ENCODE measurements around the gene MTHFD1L.
"Not testable (repeated sequence)": the region's sequence is repeated elsewhere in the genome, so short reads cannot be mapped to it uniquely, and the experiment has no call there.

Gene MTHFD1L

DNA sequence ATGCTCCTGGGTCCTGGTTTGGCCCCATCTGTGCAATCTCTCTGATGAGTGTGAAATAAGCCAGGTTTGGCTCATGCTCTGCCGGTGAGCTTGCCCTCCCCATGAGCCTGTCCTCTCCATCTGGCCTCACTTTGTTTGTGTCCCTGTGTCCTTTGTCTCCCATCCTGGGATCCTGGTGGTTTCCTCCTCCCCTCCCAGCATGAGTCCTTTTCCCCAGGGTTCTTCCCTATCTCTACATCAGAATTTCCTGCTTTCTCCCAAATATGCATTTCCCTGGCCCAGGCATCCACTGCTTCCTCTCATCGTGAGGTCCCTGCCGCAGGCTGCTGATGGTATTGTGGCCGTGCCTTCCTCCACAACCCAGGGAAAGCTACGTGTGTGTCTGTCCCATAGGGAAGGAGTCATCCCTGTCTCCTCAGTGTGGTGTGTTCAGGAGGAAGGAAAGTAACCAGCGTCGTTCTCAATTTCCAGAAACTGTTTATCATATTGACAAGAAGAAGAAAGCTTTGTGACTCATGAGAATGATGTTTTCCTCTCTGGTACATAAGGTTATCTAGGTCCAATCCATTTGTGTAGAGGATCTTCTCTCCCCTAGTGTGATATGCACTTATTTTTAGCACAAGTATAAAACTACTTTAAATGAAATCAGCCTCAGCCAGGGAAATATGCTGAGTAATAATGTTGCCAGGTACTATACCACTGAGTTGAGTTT is 180.2 kb downstream of the MTHFD1L start:
- not testable (repeated sequence) for DNase-seq

DNA sequence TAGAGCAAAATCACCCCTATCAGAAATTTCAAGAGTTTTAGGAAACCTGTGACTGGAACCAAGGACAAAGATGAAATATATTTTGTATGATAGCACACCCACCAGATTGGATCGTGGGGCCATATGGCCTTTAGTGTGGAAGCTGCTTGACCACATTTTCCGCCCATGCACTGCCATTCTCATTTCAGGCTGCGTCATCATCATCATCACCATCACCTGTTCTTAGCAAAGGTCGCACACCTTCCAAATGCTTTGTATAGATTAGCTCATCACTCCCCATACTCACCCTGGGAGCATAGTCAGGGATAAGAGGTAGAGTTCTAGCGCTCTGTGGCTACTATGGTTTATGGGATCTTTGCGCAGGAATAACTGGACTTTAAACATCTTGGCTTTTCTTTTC is 185.7 kb downstream of the MTHFD1L start:
- DNase-seq: no peak

DNA sequence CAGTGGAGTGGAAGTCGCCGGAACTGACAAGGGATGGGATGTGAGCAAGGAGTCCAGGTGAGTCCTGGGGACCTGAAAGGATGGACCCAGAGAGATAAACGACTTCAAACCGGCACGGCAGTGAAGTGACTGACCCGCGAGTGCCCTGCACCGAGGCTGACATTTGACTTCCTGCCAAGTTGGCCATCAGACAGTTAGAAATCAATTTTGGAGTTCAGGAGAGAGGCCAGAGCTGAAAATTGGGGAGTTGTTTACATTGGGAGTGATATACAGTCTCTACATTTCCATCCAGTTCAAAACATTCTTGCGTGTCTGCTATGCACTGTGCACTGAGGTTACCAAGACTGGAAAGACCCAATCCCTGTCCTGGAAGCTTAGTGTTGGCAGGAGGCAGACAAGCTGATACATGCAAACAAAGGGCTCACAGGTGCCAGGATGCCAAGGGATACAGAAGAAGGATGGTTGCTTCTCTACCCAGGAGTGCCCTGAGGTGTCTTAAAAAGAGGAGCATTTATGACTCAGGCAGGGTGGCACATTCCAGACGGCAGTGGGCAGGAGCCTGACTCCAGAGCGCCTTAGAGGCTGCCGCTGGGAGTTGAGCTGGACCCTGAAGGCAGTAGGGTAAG is 186.6 kb downstream of the MTHFD1L start:
- no peak for DNase-seq

DNA sequence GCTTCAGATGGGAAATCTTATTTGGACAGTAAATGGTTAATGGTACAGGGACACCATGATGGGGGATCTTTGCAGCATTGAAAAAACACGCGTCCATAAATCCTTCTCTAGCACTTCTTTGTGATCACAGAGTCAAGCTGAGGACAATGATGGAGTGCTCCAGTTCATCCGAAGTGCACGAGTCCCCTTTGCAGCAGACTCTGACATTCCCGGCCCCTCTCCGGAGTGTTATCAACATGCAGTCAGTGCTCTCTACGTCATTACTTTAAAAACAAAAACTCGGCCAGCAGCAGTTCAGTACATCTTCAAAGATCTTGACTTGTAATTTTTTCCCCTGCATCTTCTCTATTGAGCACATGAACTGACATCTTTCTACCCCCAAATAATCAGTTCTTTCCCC is 188.8 kb downstream of the MTHFD1L start:
- no peak for DNase-seq

DNA sequence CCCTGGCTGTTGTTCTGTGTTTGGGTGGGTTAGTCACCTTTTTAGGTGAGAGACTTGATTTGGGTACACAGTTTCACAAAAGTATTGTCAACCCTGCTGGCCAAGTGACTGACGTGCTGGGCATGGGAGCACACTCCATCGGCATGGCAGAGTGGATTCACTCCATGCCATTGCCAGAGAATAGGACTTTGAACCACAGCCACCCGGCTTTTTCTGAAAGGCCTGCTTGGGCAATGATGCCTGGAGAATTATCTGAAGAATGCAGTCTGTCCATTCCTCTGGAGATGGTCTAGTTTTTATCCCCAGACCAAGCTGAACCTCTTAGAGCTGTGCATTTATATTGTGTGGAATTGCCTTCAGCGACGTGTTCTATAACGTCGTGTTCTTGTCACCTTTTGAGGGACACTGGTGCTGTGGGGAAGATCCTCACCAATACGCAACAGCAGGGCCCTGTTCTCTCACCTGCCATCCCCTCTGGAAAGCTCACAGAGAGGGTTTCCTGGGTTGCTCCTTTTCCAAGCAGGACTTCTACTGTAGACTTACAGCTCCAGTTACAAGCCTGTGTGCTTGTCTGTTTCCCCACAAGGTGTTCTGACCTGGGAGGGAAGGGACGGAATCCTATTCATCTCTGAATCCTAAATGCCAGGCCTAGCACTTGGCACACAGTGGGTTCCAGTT is 190.9 kb downstream of the MTHFD1L start:
- DNase-seq: no peak

DNA sequence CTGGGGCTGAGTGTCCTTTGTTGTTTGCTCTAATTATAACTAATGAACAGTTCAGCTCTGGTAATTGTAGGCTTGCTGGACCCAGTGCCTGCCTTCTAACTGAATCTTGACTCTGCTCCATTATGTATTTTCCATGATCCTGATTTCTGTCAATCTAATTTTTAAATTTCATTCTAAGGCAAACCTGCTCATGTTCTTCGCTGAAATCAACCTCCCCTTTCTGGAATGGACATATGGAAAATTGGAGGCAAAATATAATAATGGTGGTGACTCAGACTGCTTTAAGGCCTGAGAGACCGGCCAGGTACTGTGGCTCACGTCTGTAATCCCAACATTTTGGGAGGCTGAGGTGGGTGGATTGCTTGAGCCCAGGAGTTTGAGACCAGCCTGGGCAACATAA is 191.6 kb downstream of the MTHFD1L start:
- DNase-seq: no peak

DNA sequence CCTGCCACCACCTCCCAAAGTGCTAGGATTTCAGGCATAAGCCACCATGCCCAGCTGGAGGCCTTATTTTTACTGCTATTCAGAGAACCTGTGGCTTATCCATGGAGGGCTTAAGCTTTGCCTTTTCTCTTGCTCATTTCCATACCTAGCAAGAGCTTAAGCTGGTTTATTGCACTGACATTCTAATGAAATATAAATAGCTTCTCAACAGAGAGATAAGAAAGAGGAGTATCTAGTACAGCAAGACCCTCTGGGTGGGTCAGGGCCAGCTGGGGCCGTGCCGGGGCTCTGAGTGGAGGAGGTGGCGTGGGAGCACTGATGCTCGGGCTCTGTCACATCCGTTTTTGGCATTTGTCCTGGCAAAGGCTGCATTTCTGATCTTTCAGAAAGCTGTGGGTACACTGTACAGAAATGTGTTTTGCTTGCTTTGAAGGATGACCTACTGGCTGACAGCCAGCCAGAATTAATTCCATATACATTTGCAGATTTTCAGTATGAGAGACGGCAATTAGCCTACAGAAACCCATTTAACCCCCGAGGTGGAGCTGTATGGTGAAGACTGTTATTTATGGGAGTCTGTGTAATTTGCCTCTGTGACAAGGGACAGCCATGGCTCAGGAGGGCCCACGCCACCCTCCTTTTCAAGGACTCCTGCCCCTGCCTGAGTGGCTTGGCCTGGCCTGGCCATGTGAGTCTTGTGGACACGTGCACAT is 192.7 kb downstream of the MTHFD1L start:
- DNase-seq: no peak

DNA sequence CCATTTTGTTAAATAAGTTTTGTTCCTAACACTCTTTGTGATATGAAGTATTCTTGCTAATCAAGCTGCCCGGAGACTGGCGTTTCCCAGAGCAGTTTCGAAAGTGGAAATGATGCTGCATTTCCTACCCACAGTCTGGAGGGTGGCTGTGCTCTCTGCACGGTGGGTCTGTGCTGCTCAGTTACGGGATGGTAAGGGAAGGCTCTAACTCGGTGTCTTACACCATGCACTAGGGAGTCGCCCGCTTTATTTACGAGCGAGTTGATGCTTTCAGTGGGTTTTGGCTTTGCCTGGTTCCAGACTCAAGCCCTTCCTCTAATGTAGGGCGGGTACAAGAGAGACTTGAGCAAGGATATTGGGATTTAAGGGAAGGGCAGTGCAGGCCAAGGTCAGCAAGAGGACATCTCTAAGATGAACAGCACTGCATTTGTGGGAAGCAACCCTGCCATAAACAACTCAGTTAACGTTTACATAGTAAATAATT is 194.2 kb downstream of the MTHFD1L start:
- no peak for DNase-seq

DNA sequence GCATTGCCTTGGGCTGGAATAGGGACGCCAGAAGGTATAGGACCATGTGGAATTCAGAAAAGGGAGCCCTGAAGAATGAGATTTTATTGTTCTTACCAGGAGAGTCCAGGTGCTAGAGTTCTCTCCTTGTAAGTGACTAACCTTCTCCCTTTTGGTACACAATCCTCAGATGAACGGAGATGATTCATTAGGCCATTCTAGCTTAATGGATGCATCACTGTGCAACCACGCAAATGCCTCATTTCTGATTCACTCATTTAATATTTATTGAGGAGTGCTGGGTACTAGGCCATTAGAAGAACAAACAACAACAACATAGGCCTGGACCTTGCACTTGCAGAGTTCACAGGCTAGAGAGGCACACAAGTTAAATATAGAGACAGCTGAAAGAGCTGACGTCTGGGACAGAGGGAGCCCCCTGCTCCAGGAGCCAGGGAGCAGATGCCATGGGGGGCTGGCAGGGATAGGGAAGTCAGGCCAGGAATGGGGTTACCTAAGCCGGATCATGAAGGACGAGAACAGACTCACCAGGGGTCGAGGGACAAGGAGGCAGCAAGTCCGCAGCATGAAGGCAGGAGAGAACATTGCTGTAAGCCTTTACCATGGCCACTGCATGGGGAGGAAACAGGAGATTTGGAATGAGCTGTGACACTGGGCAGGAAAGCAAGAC is 194.7 kb downstream of the MTHFD1L start:
- no peak for DNase-seq

DNA sequence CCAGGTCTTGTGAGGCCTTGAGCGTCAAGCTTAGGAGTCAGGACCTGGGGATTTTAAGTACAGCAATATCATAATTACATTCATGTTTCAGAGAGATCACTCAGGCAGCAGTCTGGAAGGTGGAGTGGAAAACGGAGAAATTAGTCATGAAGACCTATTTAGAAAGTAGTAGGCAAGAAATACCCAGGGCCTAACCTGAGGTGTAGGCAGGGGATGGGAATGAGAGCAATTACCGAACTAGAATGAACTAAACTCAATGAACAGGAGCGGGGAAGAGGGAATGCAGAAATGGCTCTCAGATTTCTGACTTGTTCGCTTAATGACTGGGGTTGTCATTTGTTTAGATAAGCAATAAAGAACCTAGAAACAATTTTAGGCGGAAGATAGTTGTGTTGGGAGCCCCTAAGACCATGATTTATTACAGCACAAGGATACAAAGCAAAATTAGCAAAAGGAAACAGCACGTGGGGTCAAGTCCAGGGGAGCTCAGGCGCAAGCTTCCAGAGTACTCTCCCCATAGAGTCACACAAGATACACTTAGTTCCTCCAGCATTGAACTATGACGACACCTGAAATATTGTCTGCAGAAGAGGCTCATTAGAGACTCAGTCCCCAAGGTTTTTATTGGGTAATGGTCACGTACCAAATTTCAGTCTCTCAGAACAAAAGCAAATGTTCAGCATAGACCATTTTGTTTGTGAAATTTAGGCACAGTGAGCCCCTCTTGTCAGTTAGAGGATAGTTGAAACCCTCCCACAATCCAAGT is 195.4 kb downstream of the MTHFD1L start:
- no peak for DNase-seq

DNA sequence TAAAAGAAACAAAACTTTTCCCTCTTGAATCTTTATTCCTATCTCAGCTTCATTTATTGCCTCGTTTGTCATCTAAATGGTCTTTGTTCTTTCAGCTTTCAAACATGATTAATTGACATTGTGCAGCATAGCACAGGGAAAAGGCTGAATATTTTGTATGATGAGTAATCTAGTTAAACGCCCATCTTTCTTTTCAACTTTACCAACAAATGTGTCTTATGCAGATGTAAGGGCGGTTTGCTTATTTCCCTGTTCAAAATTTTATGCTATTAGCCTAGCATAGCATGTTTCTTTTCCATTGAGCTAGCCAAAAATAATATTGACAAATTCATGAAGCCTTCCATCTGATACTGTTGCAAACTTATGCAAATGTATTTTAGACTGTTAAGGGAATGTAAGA is 197.8 kb downstream of the MTHFD1L start:
- DNase-seq: no peak

DNA sequence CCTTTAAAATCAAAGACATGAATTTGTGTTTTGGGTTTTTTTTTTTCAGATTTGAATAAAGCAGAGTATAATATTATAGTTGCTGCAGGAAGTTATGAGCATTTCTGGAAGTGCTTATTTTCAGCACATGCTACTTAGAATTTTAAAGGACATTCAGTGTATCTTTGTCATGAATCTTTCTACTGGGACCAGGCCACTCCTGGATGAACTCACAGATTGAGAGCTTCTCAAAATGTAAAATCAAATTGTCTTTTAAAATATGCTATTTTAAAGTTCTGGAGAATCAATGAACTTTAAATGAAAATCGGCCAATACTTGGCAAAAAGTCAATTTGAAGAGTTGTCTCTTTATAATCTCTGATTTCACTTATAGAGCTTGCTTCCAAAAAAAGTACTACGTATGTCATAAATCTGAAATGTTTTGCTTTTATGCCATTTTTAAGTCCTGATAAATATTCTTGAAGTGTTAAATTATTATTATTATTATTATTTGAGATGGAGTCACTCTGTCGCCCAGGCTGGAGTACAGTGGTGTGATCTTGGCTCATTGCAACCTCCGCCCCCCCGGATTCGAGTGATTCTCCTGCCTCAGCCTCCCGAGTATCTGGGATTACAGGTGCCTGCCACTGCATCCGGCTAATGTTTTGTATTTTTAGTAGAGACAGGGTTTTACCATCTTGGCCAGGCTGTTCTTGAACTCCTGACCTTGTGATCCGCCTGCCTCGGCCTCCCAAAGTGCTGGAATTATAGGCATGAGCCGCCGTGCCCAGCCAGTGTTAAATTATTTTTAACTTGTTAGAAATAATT is 198.5 kb downstream of the MTHFD1L start:
- DNase-seq: no peak

DNA sequence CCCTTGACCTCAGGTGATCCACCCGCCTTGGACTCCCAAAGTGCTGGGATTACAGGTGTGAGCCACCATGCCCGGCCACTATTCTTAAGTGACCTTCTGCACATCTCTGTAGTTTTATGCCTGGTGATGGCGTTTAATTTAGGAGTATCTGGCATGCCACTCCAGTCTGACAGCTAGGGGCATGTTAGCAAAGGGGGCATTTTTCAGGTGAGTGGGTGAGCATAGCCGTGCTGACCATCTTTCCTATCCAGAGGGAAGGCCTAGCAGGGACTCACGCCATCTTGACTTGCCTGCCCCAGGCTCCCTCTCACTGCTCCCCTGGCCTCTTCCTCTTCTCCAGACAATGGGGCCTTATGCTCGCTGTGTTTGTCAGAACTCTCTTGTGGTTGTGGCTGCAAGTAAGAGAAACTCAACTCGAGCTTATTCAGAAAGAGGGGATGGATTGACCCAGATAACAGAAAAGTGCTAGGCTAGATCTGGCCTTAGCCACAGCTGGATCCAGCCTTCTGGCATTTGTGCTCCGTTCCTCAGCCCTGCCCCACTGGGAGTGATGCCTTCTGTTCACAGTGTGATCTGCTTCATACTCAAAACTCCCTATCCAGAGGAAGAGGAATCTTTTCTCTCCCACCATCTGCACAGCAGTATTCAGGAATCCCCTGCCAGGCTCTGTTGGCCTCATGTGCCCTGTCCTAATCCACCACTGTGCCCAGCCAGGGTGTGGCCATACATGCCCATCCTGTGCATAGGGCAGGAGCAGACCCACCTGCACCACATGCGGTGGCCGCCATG is 199.7 kb downstream of the MTHFD1L start:
- DNase-seq: no peak

DNA sequence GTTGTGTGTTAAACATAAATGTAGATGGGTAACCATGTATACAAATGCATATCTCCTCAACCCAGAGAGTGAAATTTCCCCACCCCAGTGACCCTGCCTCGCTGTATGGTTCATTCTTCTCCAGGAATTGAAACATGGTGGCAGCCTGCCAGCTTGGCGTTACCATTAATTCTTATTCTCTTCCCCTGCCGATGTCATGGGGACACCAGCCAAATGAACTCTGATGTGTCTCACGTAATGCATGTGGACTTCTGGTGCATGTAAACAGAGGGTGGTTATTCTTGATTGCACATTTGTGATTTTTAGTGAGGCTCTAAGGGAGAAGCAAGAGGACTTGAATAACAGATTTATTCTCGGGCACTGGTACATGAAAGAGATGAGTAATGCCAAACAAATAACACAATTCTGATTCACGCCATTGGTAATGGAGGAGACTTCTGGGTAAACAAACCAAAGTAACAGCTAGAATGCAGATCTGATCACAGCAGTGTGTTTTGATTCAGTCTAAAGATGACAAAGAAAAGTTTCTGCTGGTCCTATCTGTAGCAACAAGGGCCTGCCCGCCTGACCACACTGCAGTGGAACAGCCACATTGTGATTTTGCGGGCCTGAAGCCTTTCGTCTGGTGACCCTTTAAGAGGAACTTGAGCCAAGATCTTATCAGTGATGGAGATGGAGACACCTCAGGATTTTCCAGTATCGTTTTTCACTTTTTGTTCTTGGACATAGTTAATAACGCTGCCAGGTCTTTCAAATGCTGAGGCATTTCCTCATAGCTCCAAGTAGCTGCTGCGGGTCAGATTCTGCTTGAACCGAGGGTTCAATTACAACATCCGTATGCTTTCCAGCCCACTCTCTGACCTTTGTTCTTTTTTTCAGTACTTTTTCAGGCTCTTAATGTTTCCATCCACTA is 202.4 kb downstream of the MTHFD1L start:
- peak; percentile 63 for DNase-seq

DNA sequence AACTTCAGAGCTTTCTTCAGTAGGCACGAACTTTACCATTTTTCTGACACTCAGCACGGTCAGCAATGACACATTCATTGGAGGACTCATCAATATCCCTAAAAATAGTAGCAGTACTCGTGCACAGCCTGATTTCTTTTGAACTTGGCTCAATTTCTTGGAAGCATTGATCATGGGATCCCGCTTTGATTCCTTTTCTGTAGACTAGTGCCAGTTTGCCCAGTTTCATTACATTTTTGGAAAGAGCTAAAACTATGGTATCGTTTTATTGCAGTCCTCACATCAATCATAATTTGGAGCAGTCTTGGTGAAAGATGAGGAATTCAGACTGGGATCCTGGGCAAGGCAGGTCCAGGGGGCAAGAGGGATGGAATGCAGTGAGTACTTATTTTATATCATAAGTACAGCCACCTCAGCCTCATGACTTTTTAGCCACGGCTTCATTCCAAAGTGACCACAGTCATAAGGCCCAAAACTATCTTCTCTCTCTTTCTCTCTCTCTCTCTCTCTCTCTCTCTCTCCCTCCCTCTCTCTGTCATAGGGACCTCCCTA is 203.3 kb downstream of the MTHFD1L start:
- DNase-seq: no peak

DNA sequence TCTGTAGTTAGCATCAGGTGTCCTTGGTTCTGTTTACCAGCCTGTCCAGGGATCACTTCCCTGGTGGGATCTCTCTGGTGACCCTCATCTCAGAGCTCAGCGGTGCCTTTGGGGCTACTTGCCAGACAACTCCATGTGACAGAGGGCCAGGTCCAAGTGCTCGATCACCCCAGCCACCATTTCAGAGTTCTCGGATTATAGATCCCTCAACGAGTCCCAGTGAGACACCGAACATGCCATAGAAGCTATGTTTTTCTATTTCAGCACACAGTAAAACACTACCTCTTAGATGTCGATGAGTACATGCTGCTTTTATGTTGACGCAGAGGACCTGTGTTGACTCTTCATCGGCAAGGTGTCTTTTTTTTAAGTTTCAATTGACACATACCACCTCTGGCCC is 204.1 kb downstream of the MTHFD1L start:
- no peak for DNase-seq

DNA sequence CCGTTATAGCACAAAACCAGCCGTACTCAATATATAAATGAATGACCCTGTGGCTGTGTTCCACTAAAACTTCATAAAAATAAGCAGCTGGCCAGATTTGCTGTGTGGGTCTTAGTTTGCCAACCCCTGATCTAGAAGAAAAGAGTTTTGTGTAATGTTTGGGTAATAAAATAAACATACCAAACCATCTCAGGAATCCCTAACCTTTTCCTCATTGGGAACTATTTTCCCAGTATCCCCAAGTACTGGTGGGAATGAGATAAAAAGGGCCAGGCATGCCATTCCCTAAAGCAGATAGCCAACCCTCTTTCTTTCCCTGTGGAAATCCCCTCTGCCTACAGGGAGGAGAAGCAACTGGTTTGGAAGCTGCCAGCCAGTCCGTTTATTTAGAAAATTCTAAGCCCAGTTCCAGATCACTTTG is 205.1 kb downstream of the MTHFD1L start:
- no peak for DNase-seq

DNA sequence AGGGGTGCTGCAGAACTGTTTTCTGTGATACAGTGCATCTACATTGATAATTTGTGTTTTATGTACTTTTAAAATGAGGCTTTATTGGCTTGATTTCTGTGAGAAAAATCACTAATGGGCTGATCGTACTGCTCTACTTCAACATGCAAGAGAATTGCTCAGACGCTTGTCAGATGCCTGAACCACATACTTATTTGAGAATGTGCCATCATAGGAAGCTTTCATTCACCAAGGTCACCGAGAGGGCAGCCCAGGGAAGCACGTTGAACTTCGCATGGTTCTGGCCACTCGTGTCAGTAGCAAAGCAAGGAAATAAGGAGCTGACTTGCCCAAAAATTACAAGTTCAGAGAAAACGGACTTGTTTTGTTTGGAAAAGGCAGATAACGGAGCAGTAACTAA is 205.8 kb downstream of the MTHFD1L start:
- no peak for DNase-seq

DNA sequence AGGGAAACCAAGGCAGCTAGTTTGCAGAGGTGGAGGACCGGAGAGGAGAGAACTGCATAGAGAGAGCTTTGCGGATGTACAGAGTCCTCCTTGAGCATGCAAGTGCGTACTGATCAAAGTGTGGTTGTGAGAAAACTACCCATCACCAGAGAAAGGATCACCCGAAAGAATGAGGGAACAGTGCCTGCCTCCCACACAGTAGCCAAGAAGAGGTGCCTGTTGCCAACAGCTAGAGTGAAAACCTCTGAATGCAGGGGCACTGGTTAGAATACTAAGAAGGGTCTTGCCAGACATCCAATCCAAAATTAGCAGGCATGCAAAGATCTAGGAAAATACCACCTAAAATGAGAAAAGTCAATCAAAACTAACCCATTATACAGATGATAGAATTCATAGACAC is 207.6 kb downstream of the MTHFD1L start:
- no peak for DNase-seq

Measured in DMS79 treated with DMSO at 0.1 percent for 48 hours (cell line).